ENCODE measurements around the gene BABAM2. TPM values are rescaled to one million over a fixed set of nuclear protein-coding genes. Genes with fewer than 3 reads are reported as not detected.
"Not testable (repeated sequence)": the region's sequence is repeated elsewhere in the genome, so short reads cannot be mapped to it uniquely, and the experiment has no call there.

BABAM2 gene
- polyA plus RNA-seq, 3 donors, result 49.0 to 54.2 (median 52.6) TPM

DNA sequence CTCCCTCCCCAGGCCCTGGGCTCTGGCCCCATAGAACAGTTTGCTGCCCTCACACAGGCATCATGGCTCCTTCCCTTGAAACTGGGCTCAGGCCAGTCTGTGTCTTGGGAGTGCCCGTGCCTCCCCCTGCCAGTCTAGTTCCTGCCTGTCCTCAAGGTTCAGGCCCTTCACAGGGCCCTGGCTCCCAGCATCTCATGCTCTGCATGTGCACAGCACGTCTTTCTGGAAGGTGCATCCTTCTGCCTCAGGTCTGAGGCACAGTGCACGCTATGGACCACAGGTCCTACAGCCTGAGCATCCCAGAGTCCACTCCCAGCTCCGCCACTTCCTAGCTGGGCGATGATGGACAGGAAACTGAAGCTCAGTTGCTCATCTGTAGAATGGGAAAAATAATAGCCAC is 466.5 kb downstream of the BABAM2 start:
- DNase-seq, result no peak

DNA sequence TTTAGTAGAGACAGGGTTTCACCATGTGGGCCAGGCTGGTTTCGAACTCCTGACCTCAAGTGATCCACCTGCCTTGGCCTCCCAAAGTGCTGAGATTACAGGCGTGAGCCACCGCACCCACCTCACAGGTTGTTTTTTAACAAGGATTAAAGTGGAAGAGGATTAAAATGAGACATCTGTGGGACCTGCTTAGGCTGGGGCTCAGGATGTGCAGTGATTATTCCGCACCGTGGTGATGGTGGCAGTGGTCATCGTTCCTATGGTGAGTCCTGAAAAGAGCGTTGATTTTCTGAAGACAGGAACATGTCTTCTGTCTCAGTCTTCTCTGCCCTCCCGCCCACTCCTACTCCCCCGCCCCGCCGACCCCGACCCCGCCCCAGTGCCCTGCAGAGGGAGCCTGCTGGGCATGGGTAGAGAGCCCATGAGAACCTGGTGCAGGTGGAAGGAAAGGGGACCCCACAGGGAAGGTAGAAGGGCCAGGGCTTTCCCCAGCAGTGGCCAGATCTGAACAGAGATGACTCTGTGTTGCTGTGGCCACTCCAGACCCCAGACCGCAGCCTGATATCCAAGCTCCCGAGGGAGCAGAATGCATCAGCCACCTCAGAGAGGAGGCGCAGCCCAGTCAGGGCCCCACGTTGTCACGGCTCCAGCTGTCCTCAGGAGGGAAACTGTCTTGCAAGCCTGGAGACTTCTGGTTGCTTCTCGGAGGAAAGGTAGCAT is 467.6 kb downstream of the BABAM2 start:
- DNase-seq, result no peak

DNA sequence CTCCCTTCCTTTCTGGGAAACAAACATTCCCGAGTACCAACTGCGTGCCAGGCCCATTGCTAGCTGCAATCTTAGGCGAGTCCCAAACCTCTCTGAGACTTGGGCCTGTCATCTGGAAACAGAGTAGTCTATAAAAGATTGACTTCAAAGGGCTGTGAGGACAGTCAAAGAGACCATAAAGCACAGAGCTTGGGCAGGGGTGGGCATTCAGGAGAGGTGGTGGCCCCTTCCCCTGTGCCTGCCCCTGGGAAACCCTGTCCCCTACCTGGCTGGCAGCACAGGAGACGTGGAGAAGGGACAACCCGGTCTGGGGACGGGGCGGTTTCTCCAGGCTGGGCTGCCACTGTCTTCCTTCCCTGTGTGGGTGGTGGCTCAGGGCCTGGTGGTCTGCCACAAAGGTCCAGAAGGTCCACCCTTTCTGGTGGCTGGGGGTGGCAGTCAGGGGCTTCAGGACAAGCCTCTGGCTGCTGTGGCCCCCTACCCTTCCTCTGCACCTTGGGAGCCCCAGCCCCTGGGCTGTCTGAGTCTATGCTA is 468.2 kb downstream of the BABAM2 start:
- no peak for DNase-seq

DNA sequence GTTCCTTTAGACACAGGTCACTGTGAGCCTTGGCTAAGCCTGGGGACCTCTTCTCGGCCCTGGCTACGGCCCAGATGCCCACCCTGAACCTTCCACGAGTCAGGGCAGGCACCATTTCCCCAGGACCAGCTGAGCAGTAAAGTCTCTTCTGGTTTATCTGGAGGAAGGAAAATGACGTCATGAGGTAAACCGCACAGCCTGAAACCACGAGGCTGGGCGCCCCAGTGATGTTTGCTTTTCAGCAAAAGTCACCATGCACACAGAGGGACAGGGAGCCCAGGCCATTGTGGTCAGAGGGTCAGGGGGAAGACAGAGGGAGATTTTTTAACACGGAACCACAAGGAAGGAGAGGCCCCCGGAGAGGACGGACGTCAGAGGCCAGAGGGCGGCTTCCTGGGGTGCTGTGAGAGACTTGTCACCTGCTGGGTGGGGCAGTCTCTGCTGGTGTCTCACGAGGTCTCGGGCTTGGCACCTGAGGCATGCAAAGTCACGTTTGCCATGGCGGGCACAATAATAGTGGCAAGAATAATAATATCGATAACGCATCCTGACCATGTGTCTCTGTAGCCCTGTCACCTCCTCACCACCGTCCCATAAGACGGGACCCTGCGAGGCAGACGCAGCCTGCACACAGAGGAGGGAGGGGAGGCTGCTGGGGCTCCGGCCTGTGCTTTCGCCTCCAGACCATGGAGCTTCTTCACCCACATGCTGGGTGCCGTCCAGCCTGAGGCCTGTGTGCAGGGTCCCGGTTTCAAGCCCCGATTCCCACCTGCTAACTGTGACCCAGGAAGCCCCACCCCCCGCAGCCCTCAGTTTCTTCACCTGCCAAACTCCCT is 468.9 kb downstream of the BABAM2 start:
- DNase-seq, result no peak

DNA sequence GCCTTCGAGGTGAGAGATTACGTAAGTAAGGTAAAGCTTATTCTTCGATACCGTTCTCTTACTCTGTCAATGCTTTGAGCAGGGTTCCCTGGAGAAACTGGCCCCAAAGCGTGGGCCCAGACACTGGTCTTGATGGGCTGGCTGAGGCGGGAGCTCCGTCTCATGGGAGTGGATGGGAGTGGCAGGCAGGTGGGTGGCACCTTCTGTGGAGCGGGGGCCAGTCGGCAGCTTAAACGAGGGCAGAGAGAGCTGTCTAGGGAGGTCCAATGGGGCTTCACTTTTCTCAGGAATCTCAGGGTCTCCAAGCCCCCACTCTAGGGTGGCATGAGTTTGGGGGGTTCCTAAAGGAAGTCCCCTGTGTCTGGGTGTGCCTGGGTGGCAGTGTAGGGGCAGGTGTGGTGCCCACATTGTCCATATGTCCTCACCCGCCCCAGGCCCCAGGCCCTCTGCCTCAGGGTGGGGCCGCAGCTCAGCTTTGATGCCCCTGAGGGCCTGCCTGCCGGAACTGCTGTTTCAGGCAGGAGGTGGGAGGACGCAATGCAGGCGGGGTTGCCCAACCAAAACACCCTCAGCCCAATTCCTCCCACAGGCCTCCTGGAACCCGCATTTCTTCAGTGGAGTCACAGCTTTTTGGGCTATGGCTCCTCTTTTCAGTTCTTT is 469.7 kb downstream of the BABAM2 start:
- no peak for DNase-seq

DNA sequence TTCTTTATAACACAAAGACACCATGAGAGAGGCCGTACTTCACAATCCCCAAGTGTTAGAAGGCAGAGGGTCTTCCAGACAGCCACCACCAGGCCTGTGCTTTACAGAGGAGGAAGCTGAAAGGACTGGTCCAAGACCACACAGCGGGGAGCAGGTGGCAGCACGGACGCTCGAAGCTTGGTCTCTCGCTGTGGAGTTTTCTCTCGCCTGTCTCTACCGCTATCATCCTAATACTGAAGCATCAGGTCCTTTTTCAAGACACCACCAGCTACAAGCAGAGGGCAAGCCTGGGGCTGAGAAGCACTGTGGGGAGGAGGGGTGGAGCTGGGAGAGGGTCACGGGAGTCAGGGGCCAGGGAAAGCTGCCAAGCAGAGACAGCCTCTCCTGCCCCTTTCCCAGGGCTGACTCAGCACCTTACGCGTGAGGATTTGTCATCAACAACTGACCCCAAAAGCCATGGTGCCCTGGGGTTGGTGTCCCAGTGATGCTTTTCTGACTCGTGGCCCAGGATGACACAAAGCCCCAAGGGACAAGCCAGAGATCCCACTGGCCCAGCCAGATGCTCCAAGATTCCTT is 470.3 kb downstream of the BABAM2 start:
- DNase-seq, result no peak

DNA sequence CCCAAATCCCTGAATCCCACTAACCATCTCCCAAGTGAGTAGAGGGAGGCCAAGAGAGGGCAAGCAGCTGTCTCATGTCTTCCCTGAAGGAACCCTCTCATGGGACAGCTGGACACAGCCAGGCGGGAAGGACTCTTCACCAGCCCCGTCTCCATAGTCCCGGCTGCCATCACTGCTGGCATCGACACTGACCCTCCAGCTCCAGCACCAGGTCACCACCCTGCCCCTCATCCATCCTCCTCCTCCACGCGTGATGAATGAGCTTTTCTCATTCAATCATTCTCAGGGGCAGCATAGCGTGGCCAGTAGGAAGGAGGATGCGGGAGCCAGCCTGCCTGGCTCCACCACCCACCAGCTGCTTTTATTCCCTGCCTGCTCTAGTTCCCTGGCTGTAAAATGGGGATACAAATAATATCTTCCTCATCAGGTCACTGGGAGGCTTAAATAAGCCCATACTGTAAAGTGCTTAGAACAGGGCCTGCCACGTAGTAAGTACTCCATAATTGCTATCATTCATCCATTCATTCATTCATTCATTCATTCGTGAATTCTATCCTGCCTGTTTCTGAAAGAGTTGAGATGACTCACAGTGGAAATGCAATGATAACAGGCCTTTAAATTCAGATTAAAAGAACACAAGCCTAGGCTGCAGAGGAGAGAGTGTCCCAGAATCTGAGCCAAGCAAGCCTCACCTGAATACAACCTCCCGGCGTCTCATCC is 471.6 kb downstream of the BABAM2 start:
- no peak for DNase-seq

DNA sequence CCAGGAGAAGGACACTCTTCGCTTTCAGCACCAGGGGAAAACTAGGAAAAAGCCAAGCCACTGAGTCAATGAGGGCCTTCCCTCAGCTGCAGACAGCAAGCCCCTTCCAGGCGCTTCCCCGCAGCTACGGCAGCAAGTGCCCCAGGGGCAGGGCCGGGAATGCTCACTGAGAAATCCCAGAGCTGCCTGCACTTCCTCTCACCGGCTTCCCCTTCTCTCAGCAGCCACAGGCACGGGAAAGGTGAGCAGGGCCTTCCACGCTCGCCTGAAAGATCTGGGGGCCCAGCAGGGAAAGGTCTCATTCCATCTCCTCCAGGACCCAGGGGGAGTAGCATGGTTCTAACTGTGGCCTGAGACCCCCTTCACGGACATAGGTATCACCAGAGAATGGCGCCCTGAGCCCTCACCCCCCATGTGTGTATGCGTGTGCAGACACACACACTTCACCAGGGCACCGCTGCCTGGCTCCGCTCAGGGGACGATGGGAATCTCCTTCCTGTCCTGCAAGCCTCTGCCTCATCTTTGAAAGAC is 472.5 kb downstream of the BABAM2 start:
- DNase-seq, result no peak

DNA sequence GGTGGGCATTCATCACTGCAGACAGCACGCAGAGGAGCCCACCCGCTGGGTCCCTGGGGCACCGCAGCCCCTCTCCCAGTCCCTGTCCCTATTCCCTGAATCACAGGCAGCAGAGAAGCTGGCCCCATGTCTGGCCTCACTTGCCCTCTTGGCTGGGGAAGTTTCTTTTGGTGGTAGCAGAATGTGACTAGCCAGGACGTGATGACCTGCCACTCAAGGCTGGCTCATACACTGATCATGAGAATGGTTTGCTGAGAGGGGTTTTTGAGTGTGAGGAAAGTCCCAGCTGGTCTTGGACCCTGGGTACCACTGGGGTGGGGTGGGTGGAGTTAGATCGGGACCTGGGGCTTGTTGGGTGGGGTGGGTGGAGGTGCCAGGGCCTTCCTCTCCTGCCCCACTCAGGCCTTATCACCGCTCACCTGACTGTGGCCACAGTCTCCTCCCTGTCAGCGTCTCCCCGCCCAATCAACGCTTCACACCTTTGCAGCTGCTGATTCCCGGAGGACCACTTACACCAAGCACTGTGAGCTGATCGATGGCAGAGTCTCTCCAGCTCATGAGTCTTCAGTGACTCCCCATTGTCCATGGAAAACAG is 473.3 kb downstream of the BABAM2 start:
- no peak for DNase-seq

DNA sequence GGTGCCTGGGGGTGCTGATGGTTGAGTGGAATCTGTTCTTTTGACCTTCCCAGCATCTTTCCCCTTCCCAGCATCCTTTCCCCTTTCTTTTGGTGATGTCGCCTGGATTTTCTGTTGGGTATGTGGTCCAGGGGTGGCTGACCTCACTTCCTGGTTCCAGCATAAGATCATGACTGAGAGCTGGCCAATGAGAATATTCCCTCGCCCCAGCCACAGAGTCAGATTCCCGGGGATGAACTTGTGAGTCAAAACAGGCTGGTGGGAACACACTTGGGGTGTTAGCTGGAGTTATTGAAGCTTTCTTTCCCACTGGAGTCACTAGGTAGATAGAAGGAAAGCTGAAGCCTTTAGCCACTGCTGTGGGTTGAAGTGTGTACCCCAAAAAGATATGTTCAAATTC is 474.1 kb downstream of the BABAM2 start:
- no peak for DNase-seq

DNA sequence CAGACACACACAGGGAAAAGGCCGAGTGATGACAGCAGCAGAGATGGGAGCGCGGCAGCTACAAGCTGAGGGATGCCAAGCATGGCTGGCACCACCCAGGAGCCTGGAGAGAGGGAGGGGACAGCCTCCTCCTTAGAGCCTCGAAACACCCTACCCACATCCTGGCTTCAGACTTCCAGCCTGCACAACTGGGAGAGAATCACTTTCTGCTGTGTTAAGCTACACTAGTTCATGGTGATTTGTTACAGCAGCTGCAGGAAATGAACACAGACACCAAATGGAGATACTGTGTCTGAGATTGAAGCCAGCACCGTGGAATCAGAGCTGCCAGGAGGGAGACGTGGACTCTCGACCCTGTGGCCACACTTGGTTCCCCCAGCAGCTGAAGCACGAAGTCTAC is 474.6 kb downstream of the BABAM2 start:
- no peak for DNase-seq

DNA sequence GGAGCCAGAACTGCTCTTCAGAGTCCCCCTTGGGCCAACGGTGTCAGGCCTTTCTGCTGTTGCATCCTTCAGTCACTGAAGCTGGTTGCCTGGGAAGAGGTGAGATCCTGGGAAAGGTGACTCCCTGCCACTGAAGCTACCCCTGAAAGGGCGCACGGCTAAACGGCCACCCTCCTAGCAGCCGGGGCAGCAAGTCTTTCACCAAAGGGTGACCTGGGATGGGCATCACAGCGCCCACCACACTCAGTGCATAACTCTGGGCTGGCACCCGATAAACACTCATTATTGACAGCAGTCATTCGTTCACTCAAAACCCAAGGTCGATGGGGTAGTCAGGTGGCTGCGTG is 475.6 kb downstream of the BABAM2 start:
- DNase-seq, result no peak

DNA sequence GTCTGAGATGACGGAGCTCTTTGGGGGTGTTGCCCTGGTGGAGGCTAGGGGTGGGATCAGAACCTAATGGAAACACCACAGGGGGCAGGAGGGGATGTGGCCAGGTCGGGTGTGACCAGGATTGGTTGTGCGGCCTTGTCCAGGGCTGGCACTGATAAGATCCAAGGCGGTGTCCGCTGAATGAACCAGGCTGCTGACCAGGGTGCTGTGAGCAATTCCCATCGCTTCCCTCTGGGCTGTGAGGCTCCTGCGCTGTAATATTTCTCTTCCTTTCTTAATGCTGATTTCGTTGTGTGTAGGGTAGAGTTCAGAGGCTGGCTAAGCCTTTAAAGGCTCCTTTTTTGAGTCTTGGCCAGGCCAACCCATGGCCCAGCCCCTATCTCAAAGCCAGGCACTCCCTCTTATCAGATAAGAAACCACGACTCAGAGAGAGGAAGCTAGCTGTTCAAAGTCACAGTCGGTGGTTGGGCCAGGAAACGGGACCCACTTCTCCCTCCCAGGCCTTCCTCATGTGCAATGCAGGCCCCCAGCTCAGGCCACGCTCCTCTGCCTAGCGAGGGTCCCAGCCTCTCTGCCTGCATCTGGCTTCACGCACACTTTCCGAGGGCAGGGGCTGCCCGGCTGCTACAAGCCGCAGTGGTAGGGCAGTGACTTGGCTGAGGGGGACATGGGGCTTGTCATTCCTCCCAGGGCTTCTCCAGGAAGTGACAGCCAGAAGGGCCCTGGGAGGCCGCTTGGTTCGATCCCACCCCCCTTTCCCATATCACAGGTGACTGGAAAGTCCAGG is 476.2 kb downstream of the BABAM2 start:
- no peak for DNase-seq

DNA sequence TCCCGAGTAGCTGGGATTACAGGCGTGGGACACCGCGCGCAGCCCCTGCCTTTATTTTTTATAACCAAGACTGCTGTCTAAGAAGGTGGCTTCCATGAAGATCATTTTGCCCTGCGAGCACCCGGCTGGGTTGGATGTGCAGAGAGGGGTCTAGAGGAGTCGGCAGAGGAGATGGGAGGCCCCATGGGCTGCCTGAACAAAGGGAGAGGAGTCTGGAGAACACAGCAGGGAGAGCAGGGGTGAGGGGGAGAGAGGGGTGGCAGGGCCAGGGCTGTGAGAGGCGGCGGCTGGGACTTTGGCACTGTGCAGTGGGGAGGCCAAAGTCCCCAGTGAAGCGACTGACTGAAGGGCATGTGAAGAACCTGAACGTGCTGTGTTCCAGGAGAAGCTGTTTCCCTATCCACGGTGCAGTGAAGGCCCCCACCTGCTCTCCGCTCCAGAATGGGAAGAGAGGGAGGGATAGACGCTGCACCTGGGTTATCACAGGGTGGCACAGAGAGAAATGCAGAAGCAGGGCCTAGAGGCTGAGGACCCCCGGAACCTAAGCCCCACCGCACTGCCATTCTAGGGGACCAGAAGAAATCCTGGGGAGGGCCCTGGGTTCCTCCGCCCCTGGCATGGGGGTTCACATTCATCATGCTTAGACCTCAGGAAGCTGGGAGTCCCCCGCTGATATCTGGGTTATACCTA is 477.3 kb downstream of the BABAM2 start:
- no peak for DNase-seq

DNA sequence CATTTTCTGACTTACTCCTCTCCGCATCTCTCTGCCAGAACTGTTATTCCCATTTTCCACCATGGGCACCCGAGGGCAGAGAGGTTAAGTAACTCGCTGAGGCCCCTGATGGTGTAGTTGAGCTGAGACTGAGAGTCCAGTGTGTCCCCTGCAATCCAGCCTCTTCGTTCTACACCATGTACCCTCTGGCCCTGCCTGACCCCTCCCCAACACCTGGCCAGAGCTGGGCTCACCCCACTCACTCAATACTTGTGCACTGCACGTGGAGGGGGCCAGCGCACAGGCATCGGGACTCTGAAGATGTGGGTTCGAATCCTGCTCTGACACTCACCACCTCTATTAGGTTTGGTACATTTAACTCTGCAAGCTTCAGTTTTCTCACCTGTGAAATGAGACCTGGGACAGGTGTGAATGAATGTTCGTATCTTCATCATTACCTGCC is 477.8 kb downstream of the BABAM2 start:
- DNase-seq, result no peak

DNA sequence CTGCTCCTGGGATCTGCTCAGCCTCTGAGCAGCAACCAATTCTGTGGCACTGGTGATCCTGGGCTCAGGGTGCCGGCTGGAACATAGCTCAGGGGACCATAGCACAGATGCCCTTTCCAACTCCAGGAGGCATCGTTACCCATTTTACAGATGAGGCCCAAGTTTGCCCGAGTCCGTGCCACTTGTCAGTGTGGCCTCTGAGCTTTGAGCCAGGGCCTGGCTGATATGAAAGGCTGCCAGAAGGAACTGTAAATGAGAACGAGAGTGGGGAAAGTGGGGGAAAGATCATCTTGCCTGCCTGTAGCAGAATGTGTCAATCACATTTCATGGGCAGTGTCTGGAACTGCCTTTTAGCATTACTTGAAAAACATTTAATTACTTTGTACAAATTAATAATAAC is 478.8 kb downstream of the BABAM2 start:
- no peak for DNase-seq

DNA sequence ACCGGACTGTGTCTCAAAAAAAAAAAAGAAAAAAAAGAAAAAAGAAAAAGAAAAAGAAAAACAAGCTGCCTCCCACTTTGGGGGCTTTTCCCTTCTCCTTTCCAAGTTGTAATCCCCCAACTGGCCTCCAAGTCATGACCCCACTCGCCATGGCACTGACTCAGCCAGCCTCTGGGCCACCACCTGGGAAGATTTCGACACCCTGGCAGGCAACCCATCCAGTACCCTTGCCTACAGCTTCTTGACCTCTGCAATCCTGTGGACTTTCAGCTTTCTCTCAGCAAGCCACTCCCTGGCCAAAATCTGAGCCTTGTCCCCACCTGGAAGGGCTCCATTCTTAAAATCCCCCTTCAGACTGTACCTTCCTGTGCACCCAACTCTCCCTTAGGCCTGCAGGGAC is 479.8 kb downstream of the BABAM2 start:
- no peak for DNase-seq

DNA sequence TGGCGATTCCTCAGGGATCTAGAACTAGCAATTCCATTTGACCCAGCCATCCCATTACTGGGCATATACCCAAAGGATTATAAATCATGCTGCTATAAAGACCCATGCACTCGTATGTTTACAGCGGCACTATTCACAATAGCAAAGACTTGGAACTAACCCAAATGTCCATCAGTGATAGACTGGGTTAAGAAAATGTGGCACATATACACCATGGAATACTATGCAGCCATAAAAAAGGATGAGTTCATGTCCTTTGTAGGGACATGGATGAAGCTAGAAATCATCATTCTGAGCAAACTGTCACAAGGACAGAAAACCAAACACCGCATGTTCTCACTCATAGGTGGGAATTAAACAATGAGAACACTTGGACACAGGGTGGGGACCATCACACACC is 481.2 kb downstream of the BABAM2 start:
- not testable (repeated sequence) for DNase-seq

DNA sequence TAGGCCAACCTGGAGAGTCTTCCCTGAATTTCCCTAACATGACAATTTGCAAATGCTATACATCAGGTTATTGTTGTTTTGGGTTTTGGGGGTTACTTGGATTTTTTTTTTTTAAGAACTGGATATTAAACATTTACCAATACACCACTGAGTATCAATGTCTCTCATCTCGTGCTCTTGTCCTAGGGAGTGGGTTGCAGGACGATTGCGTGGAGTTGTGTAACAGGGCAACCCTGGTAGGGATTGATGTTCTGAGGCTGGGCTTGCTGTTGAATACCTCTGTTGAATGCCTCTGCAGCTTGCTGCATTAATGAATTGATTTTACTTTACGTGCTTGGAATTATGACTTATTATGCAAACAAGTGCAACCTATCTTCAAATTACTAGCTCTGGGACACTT is 483.3 kb downstream of the BABAM2 start:
- no peak for DNase-seq

DNA sequence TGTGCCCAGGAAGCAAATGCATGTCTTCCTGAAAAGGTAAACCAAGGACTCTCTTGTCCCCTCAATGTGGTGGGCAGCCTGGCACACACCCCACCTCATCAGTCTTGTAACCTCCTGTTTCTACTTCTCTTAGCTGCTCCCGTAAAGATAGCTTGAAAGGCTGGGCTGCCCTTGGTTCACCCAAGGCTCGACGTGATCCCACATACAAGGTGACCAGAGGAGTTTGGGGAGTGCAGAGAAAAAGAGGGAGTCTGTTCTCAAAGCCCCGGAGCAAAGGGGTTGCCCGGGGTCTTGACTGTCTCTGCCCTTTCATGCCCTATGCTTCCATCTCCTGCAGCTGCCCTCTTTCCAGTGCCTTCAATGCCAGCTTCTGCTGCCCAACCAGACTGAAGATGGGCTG is 483.8 kb downstream of the BABAM2 start:
- DNase-seq, result no peak
